ENCODE results near the gene BMP2K.

The BMP2K gene

DNA sequence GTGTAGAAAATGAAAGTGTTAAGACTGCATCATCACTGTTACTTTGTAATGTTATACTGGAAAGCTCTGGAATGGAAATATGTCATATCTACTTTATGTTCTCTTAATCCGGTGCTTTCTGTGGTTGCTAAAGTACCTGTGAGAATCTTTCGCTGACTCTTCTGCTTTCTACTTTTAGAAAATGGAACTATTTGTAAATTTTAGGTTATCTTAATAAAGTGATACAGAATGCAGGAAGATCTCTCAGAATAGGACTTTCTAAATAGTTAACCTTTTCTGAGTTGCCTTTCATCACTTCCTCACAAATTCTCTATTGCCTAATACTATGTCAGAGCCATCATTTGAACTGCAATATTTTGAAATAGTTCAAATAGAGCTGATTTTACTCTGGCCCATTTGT is 69.3 kb downstream of the BMP2K start:
- TF ChIP-seq, protein P1, sequence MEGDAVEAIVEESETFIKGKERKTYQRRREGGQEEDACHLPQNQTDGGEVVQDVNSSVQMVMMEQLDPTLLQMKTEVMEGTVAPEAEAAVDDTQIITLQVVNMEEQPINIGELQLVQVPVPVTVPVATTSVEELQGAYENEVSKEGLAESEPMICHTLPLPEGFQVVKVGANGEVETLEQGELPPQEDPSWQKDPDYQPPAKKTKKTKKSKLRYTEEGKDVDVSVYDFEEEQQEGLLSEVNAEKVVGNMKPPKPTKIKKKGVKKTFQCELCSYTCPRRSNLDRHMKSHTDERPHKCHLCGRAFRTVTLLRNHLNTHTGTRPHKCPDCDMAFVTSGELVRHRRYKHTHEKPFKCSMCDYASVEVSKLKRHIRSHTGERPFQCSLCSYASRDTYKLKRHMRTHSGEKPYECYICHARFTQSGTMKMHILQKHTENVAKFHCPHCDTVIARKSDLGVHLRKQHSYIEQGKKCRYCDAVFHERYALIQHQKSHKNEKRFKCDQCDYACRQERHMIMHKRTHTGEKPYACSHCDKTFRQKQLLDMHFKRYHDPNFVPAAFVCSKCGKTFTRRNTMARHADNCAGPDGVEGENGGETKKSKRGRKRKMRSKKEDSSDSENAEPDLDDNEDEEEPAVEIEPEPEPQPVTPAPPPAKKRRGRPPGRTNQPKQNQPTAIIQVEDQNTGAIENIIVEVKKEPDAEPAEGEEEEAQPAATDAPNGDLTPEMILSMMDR (IDR thresholded peaks at IDR 0.05; ENCODE audit: low read depth, low read length): no peak
- DNase-seq (ENCODE audit: low read depth in 2 of 2): peak; percentile 22 to 28
- no peak overlapping the region for H3K4me3 ChIP-seq (replicated peaks in 1 of 2; ENCODE audit: low read depth in 2 of 2, low read length in 2 of 2)

DNA sequence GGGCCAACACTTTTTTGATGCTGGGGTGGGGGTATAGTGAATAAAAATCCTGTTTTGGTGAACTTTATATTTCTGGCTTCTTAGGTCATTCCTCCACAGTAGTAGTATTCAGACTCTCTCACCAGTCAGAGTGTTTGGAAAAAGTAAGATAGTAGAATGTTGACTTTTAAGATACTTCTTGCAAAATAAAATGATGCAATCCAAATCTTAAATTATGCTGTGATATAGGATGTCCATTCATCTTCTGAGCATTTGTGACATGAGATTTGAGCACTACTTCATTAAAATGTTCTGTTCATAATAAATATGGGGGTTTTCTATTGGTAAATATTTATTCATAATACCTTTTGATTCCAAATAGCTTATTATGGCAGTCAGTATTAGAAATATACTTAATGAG is 70.1 kb downstream of the BMP2K start:
- peak; percentile 18 to 29 for DNase-seq (ENCODE audit: low read depth in 2 of 2)

DNA sequence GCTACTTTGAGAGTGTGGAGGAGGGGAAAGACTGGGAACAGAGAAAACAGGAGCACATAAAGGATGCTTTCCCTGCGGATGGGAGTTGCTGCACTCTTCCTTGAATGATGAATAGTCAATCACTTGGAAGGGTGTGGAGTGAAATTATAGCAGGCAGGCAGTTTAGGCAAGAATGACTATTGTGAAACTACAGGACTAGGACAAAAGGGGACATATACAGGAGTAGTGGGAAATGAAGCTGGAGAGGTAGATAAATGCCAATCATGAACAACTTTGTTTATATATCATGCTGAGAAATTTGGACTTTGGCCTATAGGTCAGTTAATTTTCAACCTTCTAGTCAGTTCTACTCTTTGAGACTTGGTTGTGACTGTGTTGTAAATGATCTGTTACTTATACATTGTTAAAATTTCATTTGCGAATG is 86.2 kb downstream of the BMP2K start:
- TF ChIP-seq, protein P1 (IDR thresholded peaks at IDR 0.05; ENCODE audit: low read depth, low read length): no peak
- DNase-seq (ENCODE audit: low read depth in 2 of 2): no peak
- H3K4me3 ChIP-seq (replicated peaks in 1 of 2; ENCODE audit: low read depth in 2 of 2, low read length in 2 of 2): no peak overlapping the region

More for the DNA sequence above, 70.1 kb downstream of the BMP2K start:
- TF ChIP-seq, protein P1 (IDR thresholded peaks at IDR 0.05; ENCODE audit: low read depth, low read length): no peak
- H3K4me3 ChIP-seq (replicated peaks in 1 of 2; ENCODE audit: low read depth in 2 of 2, low read length in 2 of 2): no peak overlapping the region

DNA sequence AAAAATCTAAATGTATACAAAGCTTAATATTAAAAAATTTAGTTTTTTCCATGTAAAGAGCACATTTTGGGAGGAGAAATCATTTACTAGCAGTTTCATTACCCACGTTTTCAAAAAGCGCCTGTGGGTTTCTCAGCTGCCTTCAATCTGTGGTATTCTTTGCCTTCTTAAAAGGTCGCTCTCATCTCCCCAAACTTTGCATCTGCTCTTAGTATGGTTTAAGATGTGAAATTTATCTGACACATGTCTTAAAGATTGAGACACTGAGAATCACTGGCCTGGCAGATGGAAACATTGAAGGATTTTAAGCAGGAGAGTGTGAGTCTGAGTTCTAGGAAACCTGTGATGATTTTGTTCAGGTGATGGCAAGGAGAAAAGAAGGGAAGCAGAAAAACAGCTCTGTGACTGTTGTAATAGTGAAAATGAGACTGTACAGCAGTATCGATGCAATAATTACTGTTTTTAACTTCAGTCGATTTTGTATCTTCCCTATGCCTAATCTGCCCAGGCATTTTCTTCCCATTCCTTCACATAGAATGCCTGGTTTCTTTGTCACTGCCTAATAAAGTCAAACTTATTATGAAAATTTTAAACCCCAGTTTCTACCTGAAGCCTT is 87.2 kb downstream of the BMP2K start:
- no peak for DNase-seq (ENCODE audit: low read depth in 2 of 2)
- TF ChIP-seq, protein P1 (IDR thresholded peaks at IDR 0.05; ENCODE audit: low read depth, low read length): no peak
- H3K4me3 ChIP-seq (replicated peaks in 1 of 2; ENCODE audit: low read depth in 2 of 2, low read length in 2 of 2): no peak overlapping the region

DNA sequence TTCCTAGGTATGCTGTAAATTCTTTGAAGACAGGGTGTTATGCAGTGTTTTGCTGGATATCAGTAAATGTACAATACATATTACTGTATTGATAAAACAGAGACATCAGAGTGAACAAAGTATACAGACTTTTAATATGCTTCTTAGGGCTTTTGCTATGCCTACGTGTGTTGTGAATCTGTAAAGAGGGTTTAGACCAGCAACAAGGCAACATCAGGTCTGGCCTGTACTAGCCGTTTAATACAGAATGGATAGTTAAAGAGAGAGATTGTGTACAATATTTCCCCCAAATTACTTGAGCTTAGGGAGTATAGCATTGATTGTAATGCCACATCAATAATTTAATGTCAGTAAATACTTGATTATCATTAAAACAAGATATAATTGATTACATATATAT is 87.8 kb downstream of the BMP2K start:
- DNase-seq (ENCODE audit: low read depth in 2 of 2): no peak
- TF ChIP-seq, protein P1 (IDR thresholded peaks at IDR 0.05; ENCODE audit: low read depth, low read length): no peak
- no peak overlapping the region for H3K4me3 ChIP-seq (replicated peaks in 1 of 2; ENCODE audit: low read depth in 2 of 2, low read length in 2 of 2)

DNA sequence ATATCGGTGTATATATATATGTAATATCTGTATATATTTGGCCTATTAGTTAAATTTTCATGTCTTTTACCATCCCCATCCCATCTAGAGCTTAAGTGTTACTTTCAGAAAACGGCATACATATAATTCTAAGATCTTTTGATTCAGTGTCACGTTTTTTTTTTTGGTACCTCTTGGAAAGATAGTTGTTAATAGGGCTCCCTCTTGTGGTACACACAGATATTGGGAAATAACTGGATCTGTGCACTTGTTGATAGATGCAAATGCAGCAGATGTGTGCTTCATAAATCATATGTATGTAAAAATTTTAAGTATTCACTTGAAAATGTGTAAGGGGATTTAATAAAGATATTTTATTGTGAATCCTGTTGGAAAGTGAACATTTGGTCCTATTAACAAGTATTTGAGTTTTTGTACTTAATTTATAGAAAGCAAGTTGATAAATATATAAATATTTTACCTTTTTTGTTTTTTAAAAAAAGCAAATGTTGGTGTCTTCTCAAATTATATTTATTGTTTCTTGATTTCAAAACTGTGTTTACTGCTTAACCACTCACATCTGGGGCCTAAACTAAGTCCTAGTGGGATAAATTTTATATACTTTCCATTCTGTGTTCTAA is 88.4 kb downstream of the BMP2K start:
- H3K4me3 ChIP-seq (replicated peaks in 1 of 2; ENCODE audit: low read depth in 2 of 2, low read length in 2 of 2): no peak overlapping the region
- TF ChIP-seq, protein P1 (IDR thresholded peaks at IDR 0.05; ENCODE audit: low read depth, low read length): peak; percentile 57
- peak; percentile 90 to 91 for DNase-seq (ENCODE audit: low read depth in 2 of 2)
